NCI-H2081 treated with DMSO at 0.1 percent for 48 hours (cell line): ENCODE results near the gene INSRR.

Source experiments
- DNase-seq: peaks from one replicate; lab custom pipeline; 2025; lab: John Stamatoyannopoulos, UW

The INSRR gene

GRCh38 chr1:156894001-156894400 is 35.1 kb upstream of the INSRR start:
- no peak for DNase-seq

- DNase-seq: no peak
Measured at GRCh38 chr1:156893048-156893953, 34.4 kb upstream of the INSRR start, which contains the start of gene PEAR1. Gene PEAR1, plus strand, starts transcription at chr1:156893718. Its CDS starts 10,209 bp downstream, at chr1:156903927.

- peak; percentile 20 for DNase-seq
Measured at GRCh38 chr1:156892190-156893047, 33.5 kb upstream of the INSRR start.

DNA sequence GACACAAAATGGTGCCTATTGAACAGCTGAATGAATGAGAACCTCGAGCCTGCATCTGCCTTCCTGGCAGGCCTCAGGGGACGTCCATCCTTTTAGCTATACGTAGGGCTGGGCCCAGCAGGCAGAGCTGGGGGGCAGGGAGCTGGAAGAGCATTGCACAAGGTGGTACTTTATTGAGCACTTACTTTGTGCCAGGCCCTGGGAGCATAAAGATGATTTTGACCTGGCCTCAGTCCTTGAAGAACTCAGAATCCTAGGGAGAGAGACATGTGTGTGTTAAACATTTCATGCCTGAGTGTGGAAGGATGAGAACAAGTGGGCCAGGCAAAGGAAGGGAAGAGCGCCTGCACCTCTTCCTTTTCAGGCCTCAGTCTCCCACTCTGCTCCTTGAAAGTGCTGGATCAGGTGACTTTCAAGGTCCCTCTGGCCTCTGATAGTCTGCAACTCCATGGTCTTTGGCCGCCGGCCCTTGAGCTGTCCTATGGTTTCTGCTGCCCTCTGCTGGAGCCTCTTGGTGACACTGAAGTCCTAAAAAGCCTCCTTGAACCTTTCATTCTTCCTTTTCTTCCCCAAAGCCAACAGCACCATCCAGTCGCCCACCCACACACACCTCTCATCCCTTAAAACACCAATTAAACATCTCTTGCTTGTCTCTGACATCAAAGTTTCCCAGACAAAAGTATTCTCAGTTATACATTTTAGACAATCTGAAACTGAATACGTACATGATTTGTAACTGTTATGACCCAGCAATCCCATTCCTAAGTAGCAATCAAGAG is 31.1 kb upstream of the INSRR start:
- DNase-seq: peak; percentile 46

DNA sequence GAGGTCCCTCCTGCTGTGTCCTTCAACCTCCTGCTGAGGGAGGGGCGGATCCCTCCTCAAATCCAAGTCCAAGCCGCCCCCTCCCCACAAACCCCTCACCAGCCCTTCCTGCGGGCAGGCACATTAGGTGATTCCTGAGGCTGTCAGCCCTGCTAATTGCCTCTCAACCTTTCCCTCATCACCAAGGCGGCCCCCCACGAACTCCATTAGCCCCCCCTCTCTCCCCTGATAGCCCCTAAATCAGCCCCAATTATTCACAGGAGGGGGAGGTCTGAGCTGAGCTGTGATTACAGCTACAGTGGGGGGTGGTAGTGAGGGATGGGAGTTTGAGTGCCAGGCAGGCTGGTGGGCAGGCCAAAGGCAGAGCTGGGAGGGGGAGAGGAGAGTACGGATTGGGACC is 28.8 kb upstream of the INSRR start:
- no peak for DNase-seq

- DNase-seq: no peak
Measured at GRCh38 chr1:156887317-156887716, 28.4 kb upstream of the INSRR start.

- DNase-seq: no peak
Measured at GRCh38 chr1:156886583-156887281, 27.8 kb upstream of the INSRR start.

GRCh38 chr1:156885880-156886355 is 27.0 kb upstream of the INSRR start:
- DNase-seq: no peak

DNA sequence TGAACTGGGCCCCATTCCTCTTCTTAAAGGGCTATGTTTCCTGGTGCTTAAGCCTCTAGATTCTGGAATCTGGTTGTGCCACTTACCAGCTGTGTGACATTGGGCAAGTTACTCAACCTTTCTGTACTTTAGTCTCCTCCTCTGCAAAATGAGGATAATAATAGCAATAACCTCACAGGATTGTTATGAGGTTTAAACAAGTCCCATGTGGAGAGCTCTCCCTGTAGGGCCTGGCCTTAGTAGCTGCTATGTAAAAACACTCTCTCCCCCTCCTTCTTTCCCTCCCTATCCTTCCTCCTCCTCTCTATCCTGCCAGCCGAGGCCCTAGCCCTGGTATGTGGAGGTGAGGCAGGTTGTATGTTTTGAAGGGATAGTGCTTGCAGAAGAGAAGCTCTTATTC is 26.4 kb upstream of the INSRR start:
- no peak for DNase-seq

- no peak for DNase-seq
Measured at GRCh38 chr1:156884560-156885184, 25.8 kb upstream of the INSRR start.

DNA sequence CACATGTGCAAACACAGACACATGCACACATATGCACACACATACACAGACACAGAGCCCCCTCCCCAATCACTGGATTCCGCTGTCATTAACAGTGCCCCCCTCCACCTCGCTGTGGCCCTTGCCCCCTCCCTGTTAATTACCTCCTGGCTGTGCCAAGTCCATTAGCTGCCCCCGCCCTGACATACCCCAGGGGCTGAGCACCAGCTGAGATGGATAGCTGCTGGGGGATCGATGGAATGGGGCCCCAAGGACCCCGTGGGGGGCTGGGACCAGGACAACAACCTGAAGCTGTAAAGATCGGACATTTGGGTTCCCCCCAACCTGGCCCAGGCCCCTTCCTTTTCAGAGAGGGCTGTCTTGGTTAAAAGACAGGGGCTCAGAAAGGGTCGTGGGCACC is 25.0 kb upstream of the INSRR start:
- DNase-seq: no peak

DNA sequence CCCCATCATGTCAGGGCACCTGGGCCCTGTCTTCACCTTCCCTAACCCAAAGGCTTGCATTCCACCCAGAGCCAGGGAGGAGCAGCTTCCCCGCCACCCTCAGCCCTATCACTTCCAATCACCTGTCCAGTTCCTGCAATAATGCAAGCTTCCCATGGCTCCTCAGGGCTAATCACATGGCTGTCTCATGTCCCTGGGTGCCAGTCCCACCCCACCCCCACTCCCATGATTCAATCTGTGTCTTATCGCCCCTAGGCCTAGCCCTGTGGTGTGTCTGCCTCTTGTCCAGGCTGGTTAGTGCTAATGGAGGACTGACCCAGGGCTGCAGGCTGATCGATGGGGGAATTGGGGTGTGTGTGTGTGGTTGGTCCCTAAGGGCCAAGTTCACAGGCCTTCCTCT is 23.6 kb upstream of the INSRR start:
- DNase-seq: no peak

- DNase-seq: no peak
Measured at GRCh38 chr1:156881663-156882062, 22.7 kb upstream of the INSRR start.

GRCh38 chr1:156881101-156881500 is 22.2 kb upstream of the INSRR start:
- DNase-seq: no peak

DNA sequence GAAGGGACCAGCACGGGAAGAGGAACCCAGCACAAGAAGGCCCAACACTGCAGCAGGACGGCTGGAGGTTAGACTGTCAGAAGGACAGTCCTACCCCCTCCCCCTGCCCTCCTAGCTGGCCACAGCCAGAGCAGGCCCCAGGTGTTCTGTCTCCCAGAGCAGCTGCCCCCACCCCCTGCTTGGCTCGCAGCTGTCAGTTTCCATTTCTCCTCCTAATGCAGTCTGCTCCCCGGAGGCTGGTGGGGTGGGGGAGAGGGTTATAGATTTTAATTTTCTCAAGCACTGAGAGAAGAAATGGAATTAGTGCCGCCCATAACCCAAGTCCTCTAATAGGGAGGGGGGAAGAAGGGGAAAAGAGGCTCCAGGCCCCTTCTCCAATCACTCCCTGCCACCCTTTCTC is 21.6 kb upstream of the INSRR start:
- DNase-seq: no peak

DNA sequence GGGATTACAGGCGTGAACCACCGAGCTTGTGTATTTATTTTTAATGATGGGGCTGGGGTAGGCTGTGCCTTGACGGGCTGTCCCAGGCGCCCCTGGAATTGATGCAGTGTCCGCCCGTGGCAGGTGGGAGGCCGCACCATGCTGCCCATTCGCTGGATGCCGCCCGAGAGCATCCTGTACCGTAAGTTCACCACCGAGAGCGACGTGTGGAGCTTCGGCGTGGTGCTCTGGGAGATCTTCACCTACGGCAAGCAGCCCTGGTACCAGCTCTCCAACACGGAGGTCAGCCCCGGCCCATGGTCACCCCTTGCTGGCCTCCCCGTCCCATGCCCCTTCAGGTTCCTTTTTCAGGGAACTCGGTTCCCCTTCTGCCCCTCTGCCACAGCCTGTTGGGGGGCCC is 21.0 kb upstream of the INSRR start:
- no peak for DNase-seq

DNA sequence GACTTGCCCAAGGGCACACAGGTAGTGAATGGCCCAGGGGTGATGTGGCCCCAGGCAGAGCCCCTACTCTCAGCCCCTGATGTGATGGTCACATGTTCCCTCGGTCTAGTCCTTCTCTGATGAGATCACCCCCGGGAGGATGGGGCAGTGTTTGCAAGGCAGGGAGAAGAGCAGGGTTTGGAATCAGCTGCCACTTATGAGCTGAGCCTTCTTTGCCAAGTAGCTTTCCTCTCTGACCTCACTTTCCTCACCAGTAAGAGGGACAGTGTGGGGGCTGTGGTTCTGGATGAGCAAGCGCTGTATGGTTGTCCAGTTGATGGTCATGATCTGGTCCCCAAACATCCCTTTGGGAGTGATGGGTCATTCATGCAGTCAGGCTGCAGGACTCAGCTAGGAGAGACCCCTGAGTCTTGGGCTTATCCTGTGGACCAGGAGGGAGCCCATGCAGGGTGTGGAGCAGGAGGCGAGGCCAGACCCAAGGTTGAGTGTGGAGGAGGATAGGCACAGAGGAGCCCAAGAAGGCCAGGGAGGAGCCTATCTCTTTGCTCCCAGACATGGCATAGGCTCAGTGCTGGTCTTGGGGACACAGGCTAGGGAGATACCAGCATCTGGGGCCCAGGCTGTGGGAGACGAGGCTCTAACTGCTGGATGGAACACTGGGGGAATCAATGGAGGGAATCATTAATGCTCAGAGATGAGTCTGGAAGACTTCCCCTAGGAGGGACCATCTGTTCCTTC is 18.7 kb upstream of the INSRR start:
- DNase-seq: no peak

GRCh38 chr1:156876281-156876680 is 17.4 kb upstream of the INSRR start:
- no peak for DNase-seq

DNA sequence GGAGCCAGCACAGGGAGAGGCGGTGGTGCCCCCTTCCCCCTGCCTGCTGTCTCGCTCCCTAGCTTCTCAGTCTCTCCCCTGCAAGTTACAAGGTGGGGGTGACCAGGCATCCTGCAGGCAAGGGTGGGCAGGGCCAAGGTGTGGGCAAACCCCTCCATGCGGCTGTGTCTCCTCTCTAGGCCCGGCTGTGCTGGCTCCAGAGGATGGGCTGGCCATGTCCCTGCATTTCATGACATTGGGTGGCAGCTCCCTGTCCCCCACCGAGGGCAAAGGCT is 16.4 kb upstream of the INSRR start:
- no peak for DNase-seq

- DNase-seq: no peak
Measured at GRCh38 chr1:156874572-156875340, 15.8 kb upstream of the INSRR start.
